Activated T-cell treated with anti-CD3 and anti-CD28 coated beads for 1 hour (primary cell): ENCODE data around the gene ECE1.

Experiments
- DNase-seq: peaks from one replicate; pipeline ENCODE4 v3.0.0-alpha.2; 2020; ENCODE audit warnings: low read depth

The ECE1 gene

DNA sequence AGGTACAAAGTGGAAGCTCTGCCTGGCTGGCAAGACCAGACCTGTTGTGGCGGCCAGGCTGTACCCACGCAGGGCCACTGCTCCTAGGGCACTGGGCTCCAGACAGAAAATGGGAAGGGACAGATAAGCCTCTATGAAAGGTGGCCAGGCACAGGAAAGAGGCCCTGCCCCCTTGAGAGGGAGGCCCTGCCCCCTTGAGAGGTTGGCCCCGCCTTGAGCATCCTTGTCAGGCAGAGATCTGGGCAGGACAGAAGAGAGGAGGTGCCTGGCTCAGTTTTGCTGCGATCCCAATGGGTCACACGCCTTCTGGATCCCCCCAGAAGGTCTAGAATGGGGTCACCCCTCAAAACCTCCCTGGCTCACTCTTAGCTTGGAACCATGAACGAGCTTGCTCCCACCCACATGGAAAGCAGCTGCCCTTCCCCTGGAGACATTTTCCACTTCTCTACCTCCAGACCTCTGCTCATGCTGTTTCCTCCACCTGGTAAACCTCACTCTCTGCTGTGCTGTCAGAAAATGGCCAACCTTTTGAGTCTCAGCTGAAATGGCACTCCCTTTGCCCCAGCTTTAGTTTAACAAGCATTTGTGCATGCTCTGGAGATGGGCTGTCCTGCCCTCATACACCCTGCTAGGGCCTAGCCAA lies 17.5 kb upstream of the ECE1 start:
- no peak for DNase-seq

DNA sequence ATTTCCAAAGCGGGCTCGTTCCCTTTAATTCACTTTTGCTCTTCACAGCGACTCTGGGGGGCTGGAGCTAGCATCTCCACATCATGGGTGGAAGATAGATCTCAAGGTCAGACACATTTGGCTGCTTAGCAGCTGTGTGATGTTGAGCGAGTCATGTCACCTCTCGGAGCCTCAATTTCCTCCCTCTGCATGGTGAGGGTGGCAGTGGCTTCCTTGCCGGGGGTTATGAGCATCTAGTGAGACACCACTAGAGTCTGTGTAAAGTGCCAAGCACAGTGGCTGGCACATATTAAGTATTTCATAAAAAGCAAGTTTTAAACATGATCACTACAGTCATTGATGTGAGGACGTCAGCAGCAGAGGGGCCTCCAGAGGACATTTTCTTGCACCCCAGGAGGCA lies 16.9 kb upstream of the ECE1 start:
- no peak for DNase-seq

DNA sequence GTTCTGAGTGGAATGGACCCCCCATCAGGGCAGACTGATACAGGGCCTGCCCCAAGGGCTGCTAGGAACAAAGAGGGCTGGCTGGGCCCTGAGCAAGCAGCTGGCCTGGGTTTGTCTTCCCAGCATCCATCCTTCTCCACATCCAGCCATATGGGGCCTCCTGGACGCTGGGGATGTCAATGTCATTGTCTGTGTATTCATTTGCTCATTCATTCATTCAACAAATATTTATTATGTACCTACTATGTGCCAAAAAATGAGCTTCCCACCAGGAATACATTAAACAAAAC lies 15.6 kb upstream of the ECE1 start:
- DNase-seq, result no peak

DNA sequence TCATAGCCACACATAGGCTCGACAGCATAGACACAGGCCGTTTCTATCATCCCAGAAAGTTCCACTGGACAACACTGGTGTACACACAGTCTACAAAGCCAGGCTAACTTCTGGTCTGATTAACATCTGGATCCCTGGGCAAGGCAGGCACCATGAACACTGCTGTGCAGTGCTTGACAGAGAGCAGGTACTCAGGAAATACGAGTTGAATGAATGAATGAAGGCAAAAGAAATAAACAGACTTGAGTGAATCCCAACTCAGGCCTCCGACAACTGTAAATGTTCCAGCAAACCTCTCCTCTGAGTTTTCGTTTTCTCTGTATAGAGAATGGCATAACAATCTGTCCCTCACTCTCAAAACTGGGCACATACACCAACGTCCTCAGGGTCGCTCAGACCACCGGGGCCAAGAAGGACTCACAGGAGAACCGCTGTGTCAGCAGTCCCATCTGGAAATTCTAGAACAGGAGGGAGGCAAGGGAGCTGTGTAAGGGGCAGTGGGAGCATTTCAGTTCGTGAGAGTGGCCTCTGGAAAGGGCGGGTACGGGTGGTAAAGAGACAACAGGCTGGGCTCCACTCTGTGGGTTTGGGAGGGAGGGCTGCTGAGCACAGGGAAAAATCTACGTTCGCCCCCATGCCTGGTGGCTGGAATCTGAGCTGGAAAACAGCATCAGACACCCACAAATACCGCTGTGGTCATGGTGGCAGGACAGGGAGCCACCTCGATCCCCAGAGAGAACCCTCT lies 15.1 kb upstream of the ECE1 start:
- DNase-seq, result no peak

DNA sequence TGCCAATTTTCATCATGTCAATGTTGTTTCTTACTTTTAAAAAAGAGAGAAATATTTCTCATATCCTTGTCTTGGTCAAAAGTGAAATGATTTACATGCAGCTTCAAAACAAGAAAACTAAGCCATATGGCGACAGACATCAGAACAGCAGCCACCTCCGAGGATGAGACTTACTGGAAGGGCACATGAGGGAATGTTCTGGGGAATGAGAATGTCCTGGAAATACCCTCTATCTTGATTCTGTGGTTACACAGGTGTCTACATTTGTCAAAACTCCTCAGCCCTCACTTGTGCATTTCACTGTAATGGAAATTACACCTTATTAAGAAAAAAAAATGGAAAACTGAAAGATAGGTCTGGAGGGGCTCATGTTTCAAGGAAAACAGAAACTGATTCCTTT lies 14.2 kb upstream of the ECE1 start:
- no peak for DNase-seq

DNA sequence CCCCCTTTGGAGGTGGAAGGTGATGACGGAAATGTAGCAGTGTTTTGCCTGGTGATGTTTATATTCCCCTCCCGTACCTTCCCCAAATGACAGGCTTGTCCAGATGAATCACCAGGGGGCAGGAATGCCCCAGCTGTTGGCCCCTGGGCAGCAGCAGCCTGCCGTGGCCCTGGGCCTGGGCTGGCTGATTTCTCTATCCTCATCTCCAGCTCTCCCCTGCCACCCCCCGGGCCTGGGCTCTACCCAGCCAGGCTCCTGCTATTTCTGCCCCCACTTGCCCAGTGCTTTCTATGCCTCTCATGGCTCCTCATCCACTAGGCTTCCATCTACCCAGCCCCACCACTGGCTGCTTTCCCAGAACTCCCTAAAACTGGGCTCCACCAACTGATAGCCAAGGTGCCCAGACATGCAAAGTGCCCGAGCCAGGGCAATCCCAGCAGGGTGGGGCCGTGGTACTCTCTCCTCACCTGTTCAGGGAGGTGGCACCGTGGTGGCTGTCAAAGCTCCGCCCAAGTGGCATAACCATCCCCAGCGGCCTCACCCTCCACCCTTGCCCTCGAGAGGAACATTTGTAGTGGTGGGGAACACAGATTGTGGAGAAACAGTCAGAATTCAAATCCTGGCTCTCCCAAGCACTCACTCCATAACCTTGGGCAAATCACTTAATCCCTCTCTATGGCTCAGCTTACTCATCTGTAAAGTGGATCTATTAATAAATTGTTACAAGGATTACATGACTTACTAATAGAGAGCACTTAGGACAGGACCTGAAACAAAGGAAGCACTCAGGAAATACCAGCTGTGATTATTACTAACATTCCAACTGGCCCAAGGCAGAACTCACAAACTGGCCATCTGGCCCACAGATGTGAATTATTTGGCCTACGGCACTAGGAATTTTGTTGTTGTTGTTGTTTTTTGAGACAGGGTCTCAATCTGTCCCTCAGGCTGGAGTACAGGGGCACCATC lies 12.8 kb upstream of the ECE1 start:
- no peak for DNase-seq

DNA sequence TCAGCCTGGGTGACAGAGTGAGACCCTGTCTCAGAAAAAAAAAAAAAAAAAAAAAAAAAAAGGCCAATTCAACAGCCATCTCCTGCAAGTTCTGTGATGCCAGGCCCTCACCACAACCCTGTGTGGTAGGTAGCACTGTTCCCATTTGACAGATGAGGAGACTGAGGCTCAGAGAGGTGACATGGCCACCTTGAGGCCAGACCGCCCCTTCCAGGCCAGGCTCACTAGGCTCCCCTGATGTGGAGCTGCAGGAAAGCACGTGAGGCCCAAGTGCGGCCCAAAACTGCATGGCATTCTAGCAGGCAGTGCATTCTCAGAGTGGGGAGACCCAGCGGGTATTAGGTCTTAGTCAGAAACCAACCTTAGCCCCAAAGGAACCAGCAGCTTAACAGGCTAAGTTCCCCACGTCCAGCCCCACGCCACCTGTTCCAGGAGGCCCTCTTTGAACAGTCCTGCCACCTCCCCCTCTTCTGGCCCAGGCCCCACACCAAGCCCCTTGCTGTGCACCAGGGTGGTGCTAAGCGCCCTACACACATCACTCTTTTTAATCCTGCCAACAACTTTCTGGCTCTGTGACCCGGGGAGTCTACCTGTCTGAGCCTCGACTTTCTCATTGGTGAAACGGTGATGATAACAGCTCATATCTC lies 11.7 kb upstream of the ECE1 start:
- DNase-seq, result no peak

DNA sequence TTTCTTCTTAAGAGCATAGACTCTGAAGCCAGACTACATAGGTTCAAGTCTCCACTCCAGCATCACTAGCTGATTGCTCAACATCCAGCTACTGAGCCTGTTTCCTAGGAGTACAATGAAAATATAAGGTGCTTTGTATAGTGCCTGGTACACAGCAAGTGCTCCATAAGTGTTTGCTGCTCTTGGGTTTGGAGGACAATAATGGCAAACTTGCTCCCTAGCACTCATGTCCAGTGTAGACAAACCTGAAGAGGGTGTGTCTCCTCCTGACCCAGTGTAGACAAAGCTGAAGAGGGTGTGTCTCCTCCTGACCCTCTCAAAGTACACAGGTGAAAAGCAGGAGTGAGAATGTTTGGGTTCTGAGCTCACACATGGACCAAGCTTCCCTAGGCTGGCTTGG lies 10.5 kb upstream of the ECE1 start:
- no peak for DNase-seq

DNA sequence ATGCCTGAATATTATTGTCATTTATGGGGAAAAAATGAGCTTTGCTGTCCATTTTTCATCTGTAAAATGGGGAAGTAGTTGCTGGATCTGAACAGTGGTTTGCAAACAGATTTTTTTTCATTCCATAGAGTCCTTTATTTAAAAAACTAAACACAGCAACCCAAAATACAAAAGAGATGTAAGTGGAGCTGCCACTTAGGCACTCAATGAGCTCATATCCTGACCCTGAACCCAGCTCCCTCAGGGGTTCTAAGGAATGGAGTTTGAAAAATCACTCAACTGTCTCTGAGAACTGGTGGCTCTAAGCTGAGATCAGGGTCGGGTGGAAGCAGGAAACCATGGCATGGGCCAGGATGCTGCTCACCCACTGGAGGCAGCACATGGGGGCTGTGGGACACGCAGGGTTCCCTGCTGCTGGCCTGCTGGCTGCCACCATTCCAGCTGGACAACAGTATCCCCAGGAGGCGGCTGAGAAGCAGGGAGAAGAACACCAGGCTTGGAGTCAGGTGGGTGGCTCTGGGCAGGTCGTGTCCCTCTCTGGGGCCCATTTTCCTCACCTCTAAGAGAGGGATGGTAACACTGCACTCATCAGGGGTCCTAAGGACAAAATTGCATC lies 9.6 kb upstream of the ECE1 start:
- no peak for DNase-seq

DNA sequence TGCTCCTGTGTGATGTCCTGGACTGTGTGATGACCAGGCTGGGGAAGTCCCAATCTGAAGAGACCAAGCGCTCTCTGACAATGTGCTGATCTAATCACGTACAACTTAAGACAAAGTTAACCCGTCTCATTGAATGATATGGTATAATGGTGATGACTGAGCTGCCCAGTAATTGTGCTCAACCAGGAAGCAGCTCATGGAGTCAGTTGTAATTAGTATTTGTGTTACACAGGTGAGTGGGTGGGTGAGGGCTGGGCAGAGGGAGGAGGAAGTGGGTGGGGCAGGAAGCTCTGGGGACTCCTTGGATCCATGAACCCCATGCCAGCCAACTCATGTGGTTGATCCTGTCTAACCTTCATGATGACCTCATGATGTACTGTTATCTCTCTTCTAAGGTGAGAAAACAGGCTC lies 8.7 kb upstream of the ECE1 start:
- DNase-seq, result no peak

DNA sequence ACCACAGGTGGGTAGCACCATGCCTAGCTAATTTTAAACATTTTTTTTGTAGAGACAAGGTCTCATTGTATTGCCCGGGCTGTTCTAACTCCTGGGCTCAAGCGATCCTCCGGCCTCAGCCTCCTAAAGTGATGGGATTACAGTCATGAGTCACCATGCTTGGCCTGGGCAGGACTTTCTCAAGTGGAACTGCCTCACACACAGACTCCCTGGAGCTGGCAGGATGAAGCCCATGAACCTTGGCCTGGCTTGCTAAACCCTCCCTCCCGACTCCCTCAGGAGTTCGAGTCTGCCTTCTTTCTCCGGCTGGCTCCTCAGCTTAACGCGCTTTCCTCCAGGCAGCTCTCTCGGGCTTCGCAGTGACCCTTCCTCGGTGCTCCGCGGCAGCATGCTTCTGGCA lies 7.7 kb upstream of the ECE1 start:
- no peak for DNase-seq

DNA sequence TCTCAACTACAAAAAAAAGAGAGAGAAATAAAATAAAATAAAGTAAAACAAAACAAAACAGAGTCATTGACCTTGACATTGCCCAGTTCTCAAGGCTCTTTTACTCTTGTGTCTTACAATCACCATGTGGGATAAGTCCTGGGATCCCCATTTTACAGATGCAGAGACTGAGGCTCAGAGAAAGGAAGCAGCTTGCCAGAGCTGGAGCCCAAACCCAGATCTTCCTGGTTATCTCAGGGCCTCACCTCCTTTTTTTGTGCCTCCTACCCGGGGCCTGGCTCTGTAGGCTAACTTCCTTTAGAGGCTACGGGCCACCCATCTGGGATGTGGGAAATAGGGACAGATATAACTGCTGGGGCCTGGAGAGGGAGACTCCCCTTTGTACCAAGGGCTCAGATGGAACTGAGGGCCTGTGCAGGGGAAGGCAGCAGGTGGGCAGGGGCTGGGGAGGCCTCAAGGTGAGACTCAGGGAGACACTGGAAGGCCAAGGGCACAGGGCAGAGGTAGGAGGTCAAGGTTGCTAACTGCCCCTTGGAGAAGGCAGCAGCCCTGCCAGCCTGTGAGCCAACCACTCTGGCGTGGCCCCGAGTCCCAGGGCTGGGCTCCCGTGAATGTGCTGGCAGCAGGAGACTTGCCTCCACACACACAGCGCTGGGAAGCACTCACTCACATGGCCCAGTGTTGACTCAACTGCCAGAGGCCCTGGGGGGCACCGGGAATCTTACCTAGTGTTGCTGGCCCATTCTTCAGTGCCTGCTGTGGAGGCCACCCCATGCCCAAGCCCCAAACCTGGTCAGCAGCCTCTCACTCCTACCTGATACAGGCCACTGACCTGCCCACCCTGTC lies 6.5 kb upstream of the ECE1 start:
- no peak for DNase-seq

DNA sequence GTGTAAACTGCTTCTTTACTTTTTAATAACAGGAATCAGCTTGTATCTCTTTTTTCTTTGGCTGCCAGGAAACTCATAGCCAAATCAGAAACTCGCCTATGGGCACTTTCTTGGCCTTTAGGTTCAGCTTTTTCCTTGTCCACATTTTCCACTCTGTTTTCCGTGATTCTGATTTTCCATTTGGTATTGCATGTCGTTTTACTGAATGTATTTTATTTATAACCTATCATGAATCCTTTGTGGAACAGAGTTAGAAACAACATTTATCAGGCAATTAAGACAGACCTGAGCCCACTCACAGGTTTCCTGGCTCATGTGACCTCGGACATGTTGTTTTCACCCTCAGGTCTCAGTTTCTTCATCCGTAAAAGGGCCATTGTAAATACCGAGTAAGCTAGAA lies 5.3 kb upstream of the ECE1 start:
- no peak for DNase-seq

DNA sequence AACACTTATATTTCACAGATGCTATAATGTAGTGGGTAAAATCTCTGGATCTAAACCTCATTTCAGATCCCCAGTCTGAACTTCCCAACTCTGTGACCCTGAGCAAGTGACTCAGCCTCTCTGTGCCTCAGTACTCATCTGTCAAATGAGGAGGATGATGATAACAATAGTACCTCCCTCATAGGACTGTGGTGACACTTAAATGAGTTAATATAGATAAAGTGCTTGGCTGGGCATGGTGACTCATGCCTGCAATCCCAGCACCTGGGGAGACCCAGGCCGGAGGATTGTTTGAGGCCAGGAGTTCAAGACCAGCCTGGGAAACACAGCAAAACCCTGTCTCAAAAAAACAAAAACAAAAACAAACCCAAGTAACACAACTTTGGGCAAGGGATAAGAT lies 4.7 kb upstream of the ECE1 start:
- no peak for DNase-seq

DNA sequence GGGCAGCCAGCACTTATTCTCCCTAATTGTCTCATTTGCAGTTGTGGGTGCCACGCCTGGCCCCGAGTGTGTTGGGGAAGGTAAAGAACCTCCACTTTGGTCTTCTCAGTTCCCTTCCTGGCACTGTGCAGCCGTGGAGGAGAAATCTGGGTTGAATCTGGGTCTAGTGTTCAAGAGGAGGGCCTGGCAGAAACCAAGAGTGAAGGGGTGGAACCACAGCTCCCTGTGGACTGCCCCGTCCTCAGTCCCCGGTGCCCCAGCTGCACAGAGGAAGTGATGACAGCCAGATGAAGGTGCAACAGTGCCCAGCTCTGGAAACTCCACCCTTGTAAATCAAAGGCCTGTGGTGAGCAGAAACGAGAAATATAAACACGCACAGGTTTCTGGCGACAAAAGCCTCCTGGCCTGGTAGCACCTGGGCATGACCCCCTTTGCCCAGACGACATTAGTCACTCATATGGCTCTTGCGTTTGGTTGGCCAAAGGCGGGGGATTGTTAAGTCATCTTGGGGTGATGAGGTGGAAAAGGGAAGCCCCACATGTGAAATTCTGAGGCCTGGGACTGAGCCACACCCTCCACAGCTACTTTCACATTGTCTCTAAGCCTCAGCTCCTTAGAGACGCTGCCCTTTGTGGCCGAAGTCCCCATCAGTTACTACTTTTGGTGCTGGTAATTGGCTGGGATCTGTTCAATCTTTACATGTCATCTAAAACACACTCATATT lies 4.2 kb upstream of the ECE1 start:
- peak; percentile 72 for DNase-seq

DNA sequence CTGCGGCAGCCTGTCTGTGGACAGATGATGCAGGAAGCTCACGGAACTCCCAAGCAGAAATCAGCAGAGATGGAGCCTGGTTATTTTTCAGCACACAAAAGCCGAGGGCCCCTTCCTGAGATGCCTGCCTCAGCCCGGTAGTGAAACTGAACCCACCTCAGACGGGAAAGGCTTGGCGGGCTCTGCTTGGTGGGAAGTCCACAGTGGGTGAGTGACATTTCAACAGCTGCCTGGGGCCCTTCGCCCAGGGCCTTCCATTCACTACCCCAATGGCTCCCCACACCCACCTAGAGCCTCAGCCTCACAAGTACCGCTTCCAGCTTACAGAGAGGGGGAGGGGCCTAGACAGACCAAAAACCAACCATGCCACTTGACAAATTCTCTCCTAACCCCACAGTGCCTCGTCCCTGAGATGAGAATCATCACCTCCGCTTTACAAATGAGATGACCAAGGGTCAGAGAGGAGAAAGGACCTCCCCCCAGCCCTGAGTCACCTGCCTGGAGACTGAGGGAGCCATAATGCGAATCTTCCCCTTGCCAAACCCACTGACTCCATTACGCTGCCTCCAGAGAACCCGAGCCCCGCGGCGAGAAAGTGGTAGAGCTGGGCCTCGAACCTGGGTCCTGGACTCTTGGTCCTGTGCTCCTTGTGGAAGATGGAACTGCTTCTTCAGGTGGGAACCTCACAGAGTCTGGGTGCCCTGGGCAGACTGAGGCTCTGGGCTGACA lies 3.4 kb upstream of the ECE1 start:
- peak; percentile 40 for DNase-seq

DNA sequence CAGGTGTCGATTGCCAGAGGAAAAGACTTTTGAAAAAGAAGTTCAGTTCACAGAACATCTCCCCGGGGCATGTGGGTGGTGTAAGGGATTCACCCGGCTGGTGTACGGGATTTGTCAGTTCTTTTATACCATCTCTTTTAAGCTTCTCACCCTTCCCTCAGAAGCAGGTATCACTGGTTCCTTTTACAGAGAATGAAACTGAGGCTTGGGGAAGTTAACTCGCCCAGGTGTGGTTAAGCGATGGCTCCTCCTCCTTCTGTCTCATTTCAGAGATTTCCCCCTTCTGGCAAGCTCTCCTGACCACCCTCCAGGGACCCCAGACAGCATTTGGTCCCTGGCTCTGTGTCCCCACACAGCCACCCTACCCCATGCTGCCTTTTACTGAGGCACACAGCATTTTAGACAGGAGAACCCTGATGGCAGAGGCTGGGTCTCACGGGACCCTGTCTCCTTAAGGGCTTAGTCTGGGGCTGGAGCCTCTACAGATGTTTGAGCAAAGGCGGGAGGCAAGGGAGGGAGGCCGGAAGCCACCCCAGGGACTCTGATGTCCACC lies 2.8 kb upstream of the ECE1 start:
- no peak for DNase-seq

DNA sequence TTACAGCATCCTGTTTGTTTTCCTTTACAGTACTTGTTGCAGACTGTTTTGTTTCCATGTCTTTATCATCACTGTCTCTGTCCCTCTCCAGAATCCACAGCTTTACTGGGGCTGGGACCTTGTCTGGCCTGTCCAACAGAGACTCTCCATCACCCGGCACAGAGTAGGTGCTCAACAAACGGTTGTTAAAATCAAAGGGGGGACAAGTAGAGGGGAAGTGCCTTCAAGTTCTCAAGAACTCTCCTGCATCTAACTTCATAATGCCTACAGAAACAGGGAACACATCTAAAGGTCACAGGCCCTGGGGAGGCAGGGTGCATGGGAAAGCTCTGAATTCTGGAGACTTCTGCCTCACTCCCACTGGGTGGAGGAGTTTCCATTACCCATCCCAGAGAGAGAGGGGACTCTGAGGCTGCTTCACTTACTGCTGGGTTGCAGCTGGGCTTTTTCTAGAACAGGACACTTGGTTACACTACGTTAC lies 2.3 kb upstream of the ECE1 start:
- no peak for DNase-seq

DNA sequence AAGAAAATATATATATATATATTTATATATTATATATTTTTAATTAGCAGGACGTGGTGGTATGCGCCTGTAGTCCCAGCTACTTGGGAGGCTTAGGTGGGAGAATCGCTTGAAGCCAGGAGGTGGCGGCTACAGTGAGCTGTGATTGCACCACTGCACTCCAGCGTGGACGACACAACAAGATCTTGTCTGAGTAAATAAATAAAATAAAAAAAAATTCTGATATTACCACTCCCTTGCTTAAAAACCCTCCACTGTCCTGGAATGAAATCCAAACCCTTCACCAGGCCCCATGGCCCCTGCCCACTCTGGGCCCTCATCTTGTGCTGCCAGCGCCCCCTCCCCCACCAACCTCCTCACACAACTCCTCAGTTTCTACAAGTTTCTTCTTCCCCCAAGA lies 1.7 kb upstream of the ECE1 start:
- DNase-seq, result no peak
